HG03159 (cell line): ENCODE data around the gene MYH14.

Source experiments
- ATAC-seq: cut with Tn5 transposase; IDR thresholded peaks from one replicate; pipeline ENCODE4 v1.9.1; 2021; ENCODE audit warnings: mild to moderate bottlenecking, moderate library complexity; ENCODE audit not compliant: unreplicated experiment

Gene MYH14

GRCh38 chr19:50287331-50287730 is 83.9 kb downstream of the MYH14 start:
- ATAC-seq: no peak

DNA sequence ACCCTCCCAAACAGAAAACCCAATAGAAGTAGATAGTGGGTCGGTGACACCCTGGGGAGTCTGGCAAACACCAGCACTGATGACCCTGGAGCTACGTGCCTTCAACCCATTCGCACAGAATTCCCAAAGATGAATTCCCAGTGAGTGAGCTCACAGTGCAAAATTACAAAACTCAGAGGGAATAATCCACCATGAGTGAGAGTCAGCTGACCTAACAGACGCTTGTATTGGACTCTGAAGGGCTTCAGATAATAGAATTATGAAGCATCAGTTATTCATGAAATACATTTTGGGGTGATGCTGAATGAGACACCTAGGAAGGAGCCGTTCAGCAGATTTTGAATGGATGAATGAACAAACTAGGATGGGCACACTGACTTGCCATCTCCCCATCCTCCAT is 85.5 kb downstream of the MYH14 start:
- no peak for ATAC-seq

DNA sequence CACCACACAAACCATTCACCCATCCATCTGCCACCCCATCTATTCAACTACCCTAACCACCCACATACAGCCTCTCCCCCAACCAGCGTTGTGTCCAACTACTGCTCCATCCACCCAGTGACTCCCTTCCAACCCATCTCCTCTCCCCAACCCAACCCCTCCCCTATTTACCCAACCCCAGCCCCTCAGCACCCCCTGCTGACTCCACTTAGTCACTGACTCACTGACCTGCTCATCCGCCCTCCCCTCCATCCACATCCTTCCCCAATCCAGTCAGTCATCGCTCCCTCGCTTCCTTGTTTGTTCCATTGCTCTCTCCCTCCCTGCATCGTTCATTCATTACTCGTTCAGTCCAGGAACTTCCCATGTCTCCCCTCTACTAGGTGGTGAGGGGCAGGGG is 86.6 kb downstream of the MYH14 start:
- no peak for ATAC-seq

GRCh38 chr19:50290775-50291174 is 87.4 kb downstream of the MYH14 start:
- ATAC-seq: no peak

GRCh38 chr19:50292216-50292827 is 88.9 kb downstream of the MYH14 start:
- no peak for ATAC-seq

- no peak for ATAC-seq
Observed at GRCh38 chr19:50293263-50294004, 90.0 kb downstream of the MYH14 start.

- ATAC-seq: no peak
Observed at GRCh38 chr19:50300051-50300450, 96.6 kb downstream of the MYH14 start.

DNA sequence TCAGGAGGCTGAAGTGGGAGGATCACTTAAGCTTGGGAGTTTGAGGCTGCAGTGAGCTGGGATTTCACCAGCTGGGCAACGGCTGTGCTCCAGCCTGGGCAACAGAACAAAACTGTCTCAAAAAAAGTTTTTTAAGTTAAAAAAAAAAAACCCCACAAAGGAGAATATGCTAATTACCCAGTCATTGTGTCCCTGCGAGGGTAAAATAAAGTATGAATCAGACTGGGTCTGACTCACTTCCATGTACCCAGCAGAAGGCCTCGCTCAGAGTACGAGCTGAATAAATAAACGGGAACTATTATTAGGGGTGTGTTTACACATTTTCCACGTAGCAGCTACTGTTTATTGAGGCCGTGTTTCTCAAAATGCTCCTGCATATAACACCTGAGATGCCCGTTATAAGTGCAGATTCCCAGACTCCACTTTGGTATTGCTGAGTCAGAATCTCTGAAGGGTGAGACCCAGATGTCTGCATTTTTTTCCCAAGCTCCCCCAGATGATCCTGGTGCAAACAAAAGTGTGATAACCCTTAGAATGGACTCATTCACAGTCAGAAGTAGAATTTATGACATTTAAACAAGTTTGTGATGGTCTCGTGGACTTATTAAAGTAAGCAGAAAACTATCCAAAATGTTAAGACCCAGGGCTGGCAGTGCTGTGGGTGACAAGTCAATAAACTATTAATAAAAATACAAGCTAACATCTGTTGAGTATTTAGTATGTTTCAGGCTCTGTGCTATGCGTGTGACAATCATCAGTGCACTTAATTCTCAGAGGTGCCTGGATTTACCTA is 97.6 kb downstream of the MYH14 start:
- ATAC-seq: no peak

GRCh38 chr19:50301607-50301971 is 98.2 kb downstream of the MYH14 start:
- ATAC-seq: no peak

DNA sequence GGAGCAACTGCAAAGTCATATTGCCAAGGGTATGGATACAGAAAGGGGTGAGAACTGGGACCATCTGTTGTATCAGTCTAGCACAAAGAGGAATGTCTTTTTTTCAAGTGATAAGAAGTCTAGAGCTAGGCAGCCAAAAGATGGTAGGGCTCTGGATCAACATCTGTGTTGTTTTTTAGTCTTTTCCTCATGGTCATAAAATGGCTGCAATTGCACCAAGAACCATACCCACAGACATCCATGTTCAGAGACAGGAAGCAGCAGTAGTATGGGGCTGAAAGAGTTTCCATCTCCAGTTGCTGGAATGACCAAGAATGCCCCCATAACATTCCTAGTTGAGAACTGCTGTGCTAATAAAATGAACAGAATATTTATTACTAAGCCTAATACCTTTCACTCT is 100.1 kb downstream of the MYH14 start:
- ATAC-seq: no peak

GRCh38 chr19:50308991-50309390 is 105.6 kb downstream of the MYH14 start:
- no peak for ATAC-seq

DNA sequence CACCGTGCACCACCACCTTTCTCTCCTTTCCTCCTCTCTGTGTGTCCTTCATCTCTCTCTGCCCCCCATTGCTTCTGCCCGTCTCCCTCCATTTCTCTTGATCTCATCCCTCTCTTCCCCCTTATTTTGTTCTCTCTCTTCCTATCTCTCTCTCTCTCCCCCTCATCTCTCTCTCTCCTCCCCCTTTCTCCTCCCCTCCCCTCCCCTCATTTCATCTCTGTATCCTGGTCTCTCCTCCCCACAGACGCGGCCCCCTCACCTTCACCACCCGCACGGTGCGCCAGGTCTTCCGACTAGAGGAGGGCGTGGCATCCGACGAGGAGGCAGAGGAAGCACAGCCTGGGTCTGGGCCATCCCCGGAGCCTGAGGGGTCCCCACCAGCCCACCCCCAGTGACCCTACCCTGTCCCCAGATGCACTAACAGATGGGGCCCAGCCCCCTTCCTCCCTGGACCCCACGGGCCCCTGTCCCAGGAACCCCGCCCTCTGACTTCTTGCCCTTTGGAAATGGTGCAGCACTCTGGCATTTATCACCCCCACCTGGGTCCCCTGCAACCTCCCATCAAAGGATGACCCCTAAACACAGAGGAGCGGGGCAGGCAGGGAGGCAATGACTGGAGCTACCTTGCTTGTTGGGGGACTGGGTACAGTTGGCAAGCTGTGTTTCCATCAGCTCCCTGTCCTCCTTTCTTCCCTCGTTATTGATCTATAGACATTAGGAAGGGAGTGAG is 106.1 kb downstream of the MYH14 start:
- ATAC-seq: no peak

DNA sequence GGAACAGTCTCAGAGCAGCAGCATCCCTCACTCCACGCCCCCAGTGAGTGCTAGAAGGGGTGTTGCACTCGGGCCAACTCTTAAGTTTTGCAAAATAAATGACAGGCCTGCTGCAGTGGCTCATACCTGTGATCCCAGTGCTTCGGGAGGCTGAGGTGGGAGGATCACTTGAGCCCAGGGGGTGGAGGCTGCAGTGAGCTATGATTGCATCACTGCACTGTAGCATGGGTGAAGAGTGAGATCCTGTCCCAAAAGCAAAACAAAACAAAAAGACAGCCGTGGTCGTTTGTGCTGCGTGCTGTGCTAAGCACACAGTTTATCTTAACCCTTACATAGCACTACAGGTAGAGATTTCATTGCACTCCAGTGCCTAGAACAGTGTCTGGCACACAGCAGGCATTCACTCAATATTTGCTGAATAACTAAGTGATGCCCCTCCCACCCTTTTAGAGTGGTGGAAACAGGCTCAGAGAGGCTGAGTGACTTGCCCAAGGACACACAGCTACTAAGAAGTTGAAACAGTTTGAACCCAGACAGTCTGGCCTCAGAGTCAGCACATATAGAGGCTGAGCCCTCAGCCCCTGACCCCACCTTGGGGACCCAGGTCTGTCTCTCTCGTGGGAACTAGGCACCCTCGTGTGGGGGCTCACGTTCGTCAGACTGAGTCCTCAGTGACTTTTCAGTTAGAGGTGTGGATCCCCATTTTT is 107.5 kb downstream of the MYH14 start:
- ATAC-seq: no peak

DNA sequence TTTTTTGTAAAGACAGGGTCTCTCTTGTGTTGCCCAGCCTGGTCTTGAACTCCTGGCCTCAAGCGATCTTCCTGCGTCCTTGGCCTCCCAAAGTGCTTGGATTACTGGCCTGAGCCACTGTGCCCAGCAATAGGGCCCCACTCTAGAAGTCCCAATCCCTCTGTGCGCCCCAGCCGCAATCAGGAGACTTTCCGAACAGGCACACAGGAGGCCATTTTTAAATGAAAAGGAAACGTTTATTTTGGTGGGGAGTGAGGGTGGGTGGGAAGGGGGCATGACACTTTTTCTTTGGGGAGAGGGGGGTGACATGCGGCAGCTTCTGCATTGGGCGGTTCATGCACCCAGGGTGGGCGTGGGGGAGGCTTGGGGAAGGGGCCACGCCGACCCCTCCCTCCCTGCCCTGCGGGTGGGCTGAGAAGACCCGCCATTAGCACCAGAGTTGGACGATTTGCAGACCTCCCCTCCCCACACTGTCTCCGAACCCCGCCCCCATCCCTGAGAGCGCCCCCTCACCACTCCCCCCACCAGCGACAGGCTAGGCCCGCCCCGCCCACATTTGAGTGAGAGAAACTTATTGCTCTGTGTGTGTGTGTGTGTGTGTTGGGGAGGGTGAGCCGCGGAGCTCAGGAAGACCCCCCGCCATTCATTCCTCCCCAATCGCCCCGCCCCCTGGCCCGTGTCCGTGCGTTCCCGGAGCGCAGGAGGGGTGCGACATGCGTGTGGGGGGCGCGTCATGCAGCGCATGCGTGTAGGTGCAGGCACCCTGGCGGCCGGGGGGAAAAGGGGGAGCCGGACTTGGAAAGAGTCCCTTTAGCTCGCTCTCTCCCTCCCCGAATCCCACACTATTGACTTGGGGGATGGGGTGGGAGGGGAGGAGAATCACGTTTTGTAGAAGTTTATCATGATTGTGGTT is 108.6 kb downstream of the MYH14 start:
- ATAC-seq: no peak

GRCh38 chr19:50312967-50313811 is 109.8 kb downstream of the MYH14 start:
- ATAC-seq: no peak

GRCh38 chr19:50313812-50314536 is 110.6 kb downstream of the MYH14 start:
- no peak for ATAC-seq

DNA sequence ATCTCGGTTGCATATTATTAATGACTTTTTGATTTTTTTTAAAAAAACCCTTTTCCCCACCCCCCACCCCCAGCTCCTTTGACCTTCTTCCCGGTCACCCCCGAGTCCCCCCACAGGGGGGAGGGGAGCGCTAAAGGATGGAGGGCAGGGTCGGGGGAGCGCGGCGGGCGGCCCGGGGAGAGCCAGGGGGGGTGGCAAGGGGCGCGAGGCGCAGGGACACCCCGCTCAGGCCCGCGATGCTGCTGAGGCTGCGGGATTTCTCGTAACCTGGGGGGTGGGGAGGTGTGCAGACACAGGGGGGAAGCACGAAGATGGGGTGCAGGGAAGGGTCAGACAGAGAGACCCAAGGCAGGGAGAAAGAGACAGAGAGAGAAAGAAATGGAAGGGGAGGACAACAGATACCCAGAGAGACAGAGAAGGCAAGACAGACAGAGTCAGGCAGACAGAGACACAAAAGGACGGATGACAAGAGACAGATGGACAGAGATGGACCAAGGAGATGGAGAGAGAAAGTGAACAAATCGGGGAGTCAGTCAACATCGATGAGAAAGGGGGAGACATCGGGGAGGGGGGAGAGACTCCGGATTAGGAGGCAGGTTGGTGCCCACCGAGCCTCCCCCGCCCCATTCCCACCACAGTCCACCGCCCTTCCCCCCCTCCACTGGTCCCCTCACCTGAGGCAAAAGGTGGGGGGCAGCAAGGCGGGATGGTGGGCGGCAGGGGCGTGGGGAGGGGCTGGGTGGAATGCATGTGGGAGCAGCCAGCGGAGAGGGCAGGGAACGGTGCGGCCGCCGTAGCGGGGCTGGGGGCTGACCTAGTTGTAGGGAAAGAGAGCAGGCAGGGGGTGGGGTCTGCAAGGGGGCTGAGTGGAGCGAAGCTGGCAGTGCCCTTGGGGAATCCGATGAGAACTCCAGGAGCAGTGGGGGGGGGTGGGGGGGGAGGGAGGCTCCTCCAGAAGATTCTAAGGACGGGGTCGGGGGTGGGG is 111.6 kb downstream of the MYH14 start:
- no peak for ATAC-seq
